ENCODE results near the gene ETS1.

ETS1 gene

GRCh38 chr11:128474036-128474874 is 113.1 kb downstream of the ETS1 start:
- H3K4me3 ChIP-seq (ENCODE audit: control insufficient read depth, low read depth, low read length), result no peak overlapping the region
- no peak for DNase-seq (ENCODE audit: low read depth)
- TF ChIP-seq, protein P1, sequence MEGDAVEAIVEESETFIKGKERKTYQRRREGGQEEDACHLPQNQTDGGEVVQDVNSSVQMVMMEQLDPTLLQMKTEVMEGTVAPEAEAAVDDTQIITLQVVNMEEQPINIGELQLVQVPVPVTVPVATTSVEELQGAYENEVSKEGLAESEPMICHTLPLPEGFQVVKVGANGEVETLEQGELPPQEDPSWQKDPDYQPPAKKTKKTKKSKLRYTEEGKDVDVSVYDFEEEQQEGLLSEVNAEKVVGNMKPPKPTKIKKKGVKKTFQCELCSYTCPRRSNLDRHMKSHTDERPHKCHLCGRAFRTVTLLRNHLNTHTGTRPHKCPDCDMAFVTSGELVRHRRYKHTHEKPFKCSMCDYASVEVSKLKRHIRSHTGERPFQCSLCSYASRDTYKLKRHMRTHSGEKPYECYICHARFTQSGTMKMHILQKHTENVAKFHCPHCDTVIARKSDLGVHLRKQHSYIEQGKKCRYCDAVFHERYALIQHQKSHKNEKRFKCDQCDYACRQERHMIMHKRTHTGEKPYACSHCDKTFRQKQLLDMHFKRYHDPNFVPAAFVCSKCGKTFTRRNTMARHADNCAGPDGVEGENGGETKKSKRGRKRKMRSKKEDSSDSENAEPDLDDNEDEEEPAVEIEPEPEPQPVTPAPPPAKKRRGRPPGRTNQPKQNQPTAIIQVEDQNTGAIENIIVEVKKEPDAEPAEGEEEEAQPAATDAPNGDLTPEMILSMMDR (IDR thresholded peaks at IDR 0.05; ENCODE audit: control insufficient read depth, insufficient read depth, low read depth, low read length, missing control alignments), result no peak

GRCh38 chr11:128473636-128474035 is 113.7 kb downstream of the ETS1 start:
- DNase-seq (ENCODE audit: low read depth), result no peak
- TF ChIP-seq, protein P1 (IDR thresholded peaks at IDR 0.05; ENCODE audit: control insufficient read depth, insufficient read depth, low read depth, low read length, missing control alignments), result no peak
- no peak overlapping the region for H3K4me3 ChIP-seq (ENCODE audit: control insufficient read depth, low read depth, low read length)

- no peak for DNase-seq (ENCODE audit: low read depth)
- TF ChIP-seq, protein P1 (IDR thresholded peaks at IDR 0.05; ENCODE audit: control insufficient read depth, insufficient read depth, low read depth, low read length, missing control alignments), result no peak
- H3K4me3 ChIP-seq (ENCODE audit: control insufficient read depth, low read depth, low read length), result no peak overlapping the region
Observed at GRCh38 chr11:128472128-128473089, 114.9 kb downstream of the ETS1 start.

GRCh38 chr11:128471138-128471661 is 116.2 kb downstream of the ETS1 start:
- no peak overlapping the region for H3K4me3 ChIP-seq (ENCODE audit: control insufficient read depth, low read depth, low read length)
- DNase-seq (ENCODE audit: low read depth), result no peak

GRCh38 chr11:128470081-128470480 is 117.3 kb downstream of the ETS1 start:
- TF ChIP-seq, protein P1 (IDR thresholded peaks at IDR 0.05; ENCODE audit: control insufficient read depth, insufficient read depth, low read depth, low read length, missing control alignments), result no peak
- no peak overlapping the region for H3K4me3 ChIP-seq (ENCODE audit: control insufficient read depth, low read depth, low read length)
- no peak for DNase-seq (ENCODE audit: low read depth)

More at GRCh38 chr11:128471138-128471661, 116.2 kb downstream of the ETS1 start:
- TF ChIP-seq, protein P1 (IDR thresholded peaks at IDR 0.05; ENCODE audit: control insufficient read depth, insufficient read depth, low read depth, low read length, missing control alignments), result no peak

GRCh38 chr11:128469220-128469619 is 118.1 kb downstream of the ETS1 start:
- TF ChIP-seq, protein P1 (IDR thresholded peaks at IDR 0.05; ENCODE audit: control insufficient read depth, insufficient read depth, low read depth, low read length, missing control alignments), result no peak
- DNase-seq (ENCODE audit: low read depth), result no peak
- no peak overlapping the region for H3K4me3 ChIP-seq (ENCODE audit: control insufficient read depth, low read depth, low read length)
